CD4-positive, alpha-beta T cell treated with Interleukin-15 for 1 hour (primary cell): ENCODE data around the gene SHOX.

Source experiments
- DNase-seq: peaks from one replicate; pipeline ENCODE4 v3.0.0-alpha.2; 2020

The SHOX gene

DNA sequence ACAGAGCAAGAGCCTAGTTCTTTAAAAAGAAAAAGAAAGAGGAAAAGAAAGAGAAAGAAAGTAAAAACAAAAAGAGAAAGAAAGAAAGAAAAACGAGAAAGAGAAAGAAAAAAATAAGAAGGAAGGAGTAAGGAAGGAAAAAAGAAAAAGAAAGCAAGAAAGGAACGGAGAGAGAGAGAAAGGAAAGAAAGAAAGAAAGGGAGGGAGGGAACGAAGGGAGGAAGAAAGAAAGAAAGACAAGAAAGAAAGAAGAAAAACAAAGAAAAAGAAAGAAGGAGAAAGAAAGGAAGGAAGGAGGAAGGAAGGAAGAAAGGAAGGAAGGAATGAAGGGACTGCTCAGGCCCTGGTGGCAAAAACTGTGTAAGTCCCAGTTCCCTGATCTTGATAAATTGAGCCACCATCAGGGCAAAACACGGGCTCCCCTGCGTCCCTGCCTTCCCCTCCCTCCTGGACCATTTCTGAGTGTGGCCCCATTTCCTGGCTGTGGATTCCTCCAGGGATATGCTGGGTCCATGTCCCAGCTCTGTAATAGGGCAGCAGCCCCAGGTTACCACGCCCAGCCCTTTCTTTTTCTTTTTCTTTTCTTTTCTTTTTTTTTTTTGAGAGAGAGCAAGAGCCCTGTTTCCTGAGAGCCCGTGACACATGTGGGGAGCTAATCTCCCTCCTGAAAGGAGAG lies 44.8 kb downstream of the SHOX start:
- no peak for DNase-seq

DNA sequence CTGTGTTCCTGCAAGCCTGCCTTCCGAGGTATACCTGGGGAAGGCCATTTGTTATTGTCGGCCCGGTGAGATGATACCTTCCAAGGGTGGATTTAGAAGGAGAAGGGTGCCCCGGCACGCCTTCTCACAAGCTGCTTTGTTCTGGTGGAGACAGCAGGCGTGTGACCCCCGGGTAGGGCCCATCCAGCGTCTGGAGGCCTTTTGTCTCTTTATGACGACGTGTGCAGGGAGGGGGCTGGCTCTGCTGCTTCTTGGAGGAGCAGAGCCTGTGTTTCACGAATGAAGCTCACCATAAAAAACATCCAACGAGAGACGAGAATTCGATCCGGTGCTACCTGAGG lies 45.3 kb downstream of the SHOX start:
- DNase-seq, result no peak

DNA sequence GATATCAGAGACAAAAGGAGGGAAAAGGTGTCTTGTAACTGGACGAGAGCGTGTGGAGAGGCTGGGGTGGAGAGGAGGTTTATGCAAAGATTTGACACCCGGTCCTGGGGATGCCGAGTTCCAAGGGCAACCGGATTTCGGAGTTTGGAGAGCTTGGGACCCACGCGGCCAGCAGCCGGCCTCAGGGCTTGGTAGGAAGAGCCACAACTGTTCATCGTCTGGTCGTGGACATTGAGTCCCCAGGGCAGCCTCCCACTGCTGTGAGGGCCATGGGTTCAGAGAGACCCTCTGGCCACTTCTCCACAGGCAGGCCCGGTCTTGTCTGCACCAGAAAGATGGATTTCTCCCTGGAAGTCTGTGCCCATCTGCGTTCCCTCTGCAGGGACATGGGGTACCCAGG lies 46.8 kb downstream of the SHOX start:
- DNase-seq, result no peak

DNA sequence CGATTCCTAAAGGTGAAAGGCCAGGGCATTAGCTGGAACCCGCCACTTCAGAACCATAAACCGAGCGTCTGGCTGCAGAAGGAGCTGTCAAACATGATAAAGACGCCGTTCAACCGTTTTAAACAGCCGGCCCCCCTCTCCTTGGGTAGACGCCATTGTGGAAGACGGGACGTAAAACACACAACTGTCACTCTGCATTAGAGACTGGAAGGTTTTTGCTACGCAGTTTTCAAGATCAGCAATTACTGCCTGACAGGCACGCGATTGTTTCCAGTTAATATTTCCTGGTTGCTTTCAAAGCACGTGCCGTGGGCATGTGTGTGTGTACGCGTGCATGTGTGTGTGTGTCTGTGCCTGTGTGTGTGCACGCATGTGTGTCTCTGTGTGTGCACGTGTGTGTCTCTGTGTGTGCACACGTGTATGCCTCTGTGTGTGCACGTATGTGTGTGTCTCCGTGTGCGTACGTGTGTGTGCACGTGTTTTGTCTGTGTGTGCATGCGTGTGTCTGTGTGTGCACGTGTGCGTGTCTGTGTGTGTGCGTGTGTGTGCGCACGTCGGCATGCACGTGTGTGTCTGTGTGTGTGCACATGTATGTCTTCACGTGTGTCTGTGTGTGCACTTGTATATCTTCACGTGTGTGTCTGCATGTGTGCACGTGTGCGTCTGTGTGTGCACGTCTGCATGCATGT lies 48.8 kb downstream of the SHOX start:
- no peak for DNase-seq

DNA sequence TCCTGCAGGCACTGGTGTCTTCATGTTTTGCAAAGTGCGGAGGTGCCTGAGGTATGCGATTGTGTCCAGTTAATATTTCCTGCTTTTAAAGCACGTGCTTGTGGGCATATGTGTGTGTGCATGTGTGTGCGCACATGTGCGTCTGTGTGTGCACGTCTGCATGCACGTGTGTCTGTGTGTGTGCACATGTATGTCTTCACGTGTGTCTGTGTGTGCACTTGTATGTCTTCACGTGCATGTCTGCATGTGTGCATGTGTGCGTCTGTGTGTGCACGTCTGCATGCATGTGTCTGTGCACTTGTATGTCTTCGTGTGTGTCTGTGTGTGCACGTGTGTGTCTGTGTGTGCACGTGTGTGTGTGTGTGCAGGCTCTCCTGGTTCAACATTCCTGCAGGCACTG lies 49.5 kb downstream of the SHOX start:
- DNase-seq, result no peak

DNA sequence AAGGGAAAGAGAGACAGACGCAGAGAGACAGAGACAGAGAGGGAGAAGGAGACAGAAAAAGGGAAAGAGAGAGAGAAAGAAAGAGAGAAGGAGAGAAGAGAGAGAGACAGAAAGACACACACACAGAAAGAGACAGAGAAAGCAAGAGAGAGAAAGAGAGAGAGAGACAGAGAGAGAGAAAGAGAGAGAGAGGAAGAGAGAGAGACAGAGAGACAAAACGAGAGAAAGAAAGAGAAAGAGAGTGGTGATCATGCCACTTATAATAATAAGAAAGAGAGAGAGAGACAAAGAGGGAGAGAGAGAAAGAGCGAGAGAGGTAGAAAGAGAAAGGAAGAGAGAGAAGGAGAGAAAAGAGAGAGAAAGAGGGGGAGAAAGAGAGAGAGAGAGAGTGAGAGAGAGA lies 51.4 kb downstream of the SHOX start:
- no peak for DNase-seq

DNA sequence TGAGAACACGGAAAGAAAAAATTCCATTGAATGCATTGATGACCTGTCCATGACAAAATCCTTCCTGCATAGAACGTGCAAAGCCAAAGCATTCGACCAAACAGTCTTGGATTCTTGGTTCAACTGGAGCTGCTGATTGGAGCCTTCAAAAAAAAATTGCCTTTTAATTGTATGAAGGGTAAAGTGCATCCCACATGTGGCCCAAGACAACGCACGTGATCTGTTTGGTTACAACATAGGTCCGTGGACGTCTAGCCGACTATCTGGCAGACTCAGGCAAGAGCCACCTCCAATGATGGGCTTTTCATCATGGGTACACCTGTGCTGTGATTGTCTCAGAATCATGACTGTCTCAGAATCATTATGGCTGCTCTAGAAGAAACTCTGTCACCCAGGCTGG lies 52.3 kb downstream of the SHOX start:
- DNase-seq, result no peak

DNA sequence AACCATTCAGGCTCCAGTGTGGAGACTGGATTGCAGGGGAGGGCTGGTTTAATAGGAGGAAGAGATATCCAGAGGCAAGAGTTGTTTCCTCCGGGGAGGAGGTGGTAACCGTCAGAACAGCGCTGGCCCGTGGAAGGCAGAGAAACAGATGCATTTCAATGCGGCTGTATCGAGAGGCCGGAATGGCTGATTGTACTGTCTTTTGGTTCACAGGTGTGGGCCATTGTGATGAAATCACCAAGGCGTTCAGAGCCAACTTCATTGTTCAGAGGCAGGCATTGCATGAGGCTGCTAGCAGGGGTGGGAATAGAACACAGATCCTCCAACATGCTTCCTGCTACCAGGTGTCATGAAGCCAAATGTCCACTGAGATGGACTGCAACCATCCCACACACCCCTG lies 53.0 kb downstream of the SHOX start:
- no peak for DNase-seq

DNA sequence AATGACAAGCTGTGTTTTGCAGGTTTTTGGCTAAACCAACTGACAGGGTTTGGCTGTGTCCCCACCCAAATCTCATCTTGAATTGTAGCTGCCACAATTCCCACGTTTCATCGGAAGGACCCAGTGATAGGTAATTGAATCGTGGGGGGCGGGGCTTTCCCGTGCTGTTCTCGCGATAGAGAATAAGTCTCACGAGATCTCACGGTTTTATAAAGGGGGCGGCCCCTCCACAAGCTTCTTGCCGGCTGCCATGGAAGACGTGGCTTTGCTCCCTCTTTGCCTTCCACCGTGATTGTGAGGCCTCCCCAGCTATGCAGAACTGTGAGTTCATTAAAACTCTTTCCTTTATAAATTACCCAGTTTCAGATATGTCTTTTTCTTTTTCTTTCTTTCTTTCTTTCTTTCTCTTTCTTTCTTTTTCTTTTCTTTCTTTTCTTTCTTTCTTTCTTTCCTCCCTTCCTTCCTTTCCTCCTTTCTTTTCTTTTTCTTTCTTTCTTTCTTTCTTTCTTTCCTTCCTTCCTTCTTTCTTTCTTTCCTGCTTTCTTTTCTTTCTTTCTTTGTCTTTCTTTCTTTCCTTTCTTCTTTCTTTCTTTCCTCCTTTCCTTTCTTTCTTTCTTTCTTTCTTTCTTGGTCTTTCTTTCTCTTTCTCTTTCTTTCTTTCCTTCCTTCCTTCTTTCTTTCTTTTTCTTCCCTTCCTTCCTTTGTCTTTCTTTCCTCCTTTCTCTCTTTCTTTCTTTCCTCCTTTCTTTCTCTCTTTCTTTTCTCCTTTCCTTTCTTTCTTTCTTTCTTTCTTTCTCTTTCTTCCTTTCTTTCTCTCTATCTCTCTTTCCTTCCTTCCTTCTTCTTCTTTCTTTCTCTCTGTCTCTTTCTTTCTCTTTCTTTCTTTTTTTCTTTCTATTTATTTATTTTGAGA lies 54.8 kb downstream of the SHOX start:
- DNase-seq, result no peak

DNA sequence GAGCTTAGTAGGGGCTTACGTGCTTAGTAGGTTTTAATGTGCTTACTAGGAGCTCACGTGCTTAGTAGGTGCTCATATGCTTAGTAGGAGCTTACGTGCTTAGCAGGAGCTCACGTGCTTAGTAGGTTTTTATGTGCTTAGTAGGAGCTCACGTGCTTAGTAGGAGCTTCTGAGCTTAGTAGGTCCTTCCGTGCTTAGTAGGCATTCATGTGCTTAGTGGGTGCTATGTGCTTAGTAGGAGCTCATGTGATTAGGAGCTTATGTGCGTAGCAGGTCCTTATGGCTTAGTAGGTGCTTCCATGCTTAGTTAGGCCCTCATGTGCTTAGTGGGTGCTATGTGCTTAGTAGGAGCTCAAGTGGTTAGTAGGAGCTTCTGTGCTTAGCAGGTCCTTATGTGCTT lies 59.4 kb downstream of the SHOX start:
- no peak for DNase-seq

DNA sequence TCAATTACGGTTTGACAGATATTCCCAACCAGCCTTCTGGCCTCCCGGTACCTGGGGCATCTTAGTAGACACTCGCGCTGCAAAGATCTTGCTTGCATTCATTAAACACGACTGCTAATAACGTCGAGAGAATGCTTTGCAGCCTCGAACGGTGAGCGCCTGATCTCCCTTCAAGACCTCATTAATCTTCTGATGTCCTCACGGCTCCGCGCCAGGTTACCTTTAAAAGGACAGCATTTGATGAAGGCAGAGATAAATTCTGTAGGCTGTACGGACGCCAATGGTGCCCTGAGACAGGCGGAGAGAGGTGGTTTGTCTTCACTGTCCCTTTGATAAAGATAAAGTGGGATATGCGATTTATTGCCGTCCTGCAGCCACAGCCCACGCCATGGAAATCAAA lies 64.2 kb downstream of the SHOX start:
- DNase-seq, result no peak

DNA sequence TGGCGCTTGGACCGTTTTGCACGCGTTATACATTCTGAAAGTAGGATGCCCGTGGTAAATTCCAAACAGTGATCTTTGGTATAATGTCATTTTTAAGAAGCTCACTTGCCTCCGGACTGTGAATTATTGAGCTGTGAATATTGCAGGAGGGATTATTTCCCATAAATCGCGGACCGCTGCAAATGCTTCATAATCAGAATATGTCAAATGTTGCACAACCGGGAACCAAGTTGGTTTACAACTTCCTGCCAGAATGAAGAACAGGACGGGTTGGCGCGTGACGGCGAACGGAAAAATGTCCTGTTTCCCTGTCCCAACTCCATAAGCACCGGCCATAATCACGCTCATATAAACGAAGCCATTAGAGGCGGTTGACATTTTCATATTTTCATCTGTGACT lies 67.6 kb downstream of the SHOX start:
- no peak for DNase-seq

DNA sequence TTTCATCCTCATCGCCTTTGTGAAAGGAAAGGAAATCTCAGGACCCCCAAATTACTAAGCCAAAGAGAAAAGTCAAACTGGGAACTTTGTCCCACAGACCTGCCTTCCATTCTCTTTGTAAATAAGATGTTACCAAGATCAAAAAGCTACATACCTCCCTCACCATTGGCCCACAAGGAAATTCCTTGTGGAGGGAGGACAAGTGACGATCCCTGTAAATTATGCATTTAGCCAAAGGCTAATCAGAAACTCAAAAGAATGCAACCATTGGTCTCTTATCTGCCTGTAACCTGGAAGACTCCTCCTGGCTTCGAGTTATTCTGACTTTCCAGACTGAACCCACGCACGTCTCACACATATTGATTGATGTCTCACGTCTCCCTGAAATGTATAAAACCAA lies 70.3 kb downstream of the SHOX start:
- DNase-seq, result no peak

DNA sequence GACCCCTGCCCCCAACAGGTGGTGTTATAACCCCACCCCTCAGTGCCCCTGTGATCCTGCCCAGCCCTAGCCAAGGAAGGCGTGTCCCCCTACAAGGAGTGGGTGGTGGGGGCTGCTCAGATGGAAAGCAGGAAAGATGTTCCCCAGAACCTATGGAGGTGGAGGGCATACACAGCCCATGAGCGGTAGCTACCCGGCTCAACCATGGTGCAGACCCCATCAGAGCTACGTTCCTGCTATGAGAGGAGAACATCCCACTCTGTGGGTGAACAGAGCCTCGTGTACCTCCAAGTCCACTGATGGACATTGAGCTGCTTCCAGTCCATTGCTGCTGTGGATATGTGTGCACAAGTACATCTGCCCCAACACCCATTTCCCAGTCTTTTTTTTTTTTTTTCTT lies 71.1 kb downstream of the SHOX start:
- no peak for DNase-seq

DNA sequence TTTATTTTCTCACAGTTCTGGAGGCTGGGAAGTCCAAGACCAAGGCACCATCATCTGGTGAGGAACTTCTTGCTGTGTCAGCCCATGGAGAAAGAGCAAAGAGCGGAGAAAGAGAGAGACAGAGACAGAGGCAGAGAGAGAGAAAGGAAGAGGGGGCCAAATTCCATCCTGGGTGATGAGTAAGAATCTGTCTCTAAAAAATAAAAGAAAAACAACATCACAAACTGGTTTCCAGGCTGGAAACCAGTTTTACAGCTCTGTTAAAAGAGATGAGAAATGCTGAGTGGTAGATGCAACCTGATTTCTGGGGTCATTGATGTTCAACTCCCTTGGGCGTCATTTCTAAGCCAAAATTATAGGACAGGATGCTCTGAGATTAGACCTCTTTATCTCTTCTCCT lies 72.9 kb downstream of the SHOX start:
- no peak for DNase-seq

DNA sequence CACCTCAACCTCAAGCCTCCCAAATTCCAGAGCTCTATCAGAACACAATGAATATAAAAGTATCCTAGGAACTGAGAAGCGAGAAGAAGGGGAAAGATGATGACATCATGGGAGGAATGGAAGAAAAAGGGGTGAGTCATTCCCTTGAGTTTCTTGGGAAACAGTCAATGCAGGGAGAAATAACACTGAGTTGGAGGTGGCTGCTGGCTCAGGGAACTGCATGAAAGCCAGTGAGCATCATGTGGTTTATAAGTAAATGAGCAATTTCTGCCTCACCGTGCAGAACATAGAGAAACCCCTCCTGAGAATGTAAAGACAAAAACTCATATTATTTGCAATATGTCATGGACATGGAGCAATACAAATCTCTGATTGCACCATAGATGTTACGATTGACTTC lies 73.3 kb downstream of the SHOX start:
- no peak for DNase-seq
